HepG2 (cell line): Measurements from ENCODE around the gene AQP11. TPM values are rescaled to one million over a fixed set of nuclear protein-coding genes. Genes with fewer than 3 reads are reported as not detected.
A peak's percentile ranks its signal among the peaks of the same experiment; 100 is the strongest.

Source experiments
- ARID2 ChIP-seq: sonication (generic); formaldehyde crosslinking; IDR thresholded peaks from 2 replicates; pipeline ENCODE4 v1.8.1; 2022; ENCODE audit warnings: mild to moderate bottlenecking, missing genetic modification reagents, borderline replicate concordance
- ATF2 ChIP-seq: sonication (generic); formaldehyde crosslinking; IDR thresholded peaks from 2 replicates; pipeline ENCODE4 v1.4.0; 2020; ENCODE audit warnings: missing genetic modification reagents
- CTCF ChIP-seq: sonication (generic); formaldehyde crosslinking; IDR thresholded peaks from 2 replicates; pipeline ENCODE4 v1.5.0; 2020; ENCODE audit warnings: mild to moderate bottlenecking, missing genetic modification reagents, moderate library complexity
- GATAD1 ChIP-seq: IDR thresholded peaks from 2 replicates; pipeline ENCODE4 v1.6.1; 2016; ENCODE audit warnings: missing genetic modification reagents, missing compliant biosample characterization
- HHEX ChIP-seq: IDR thresholded peaks from 2 replicates; pipeline ENCODE4 v1.6.1; 2016; ENCODE audit warnings: control low read depth
- MBD4 ChIP-seq: IDR thresholded peaks from 2 replicates; pipeline ENCODE4 v1.6.1; 2012; ENCODE audit warnings: low read length, inconsistent platforms, borderline replicate concordance
- MEF2D ChIP-seq: sonication (generic); formaldehyde crosslinking; IDR thresholded peaks from 2 replicates; pipeline ENCODE4 v1.5.1; 2020; ENCODE audit warnings: mild to moderate bottlenecking, missing genetic modification reagents
- NRL ChIP-seq: sonication (generic); formaldehyde crosslinking; IDR thresholded peaks from 2 replicates; pipeline ENCODE4 v1.5.0; 2020; ENCODE audit warnings: missing genetic modification reagents, mild to moderate bottlenecking, moderate library complexity, borderline replicate concordance
- POLR2A ChIP-seq, 2 experiments: IDR thresholded peaks; 2 replicates each; pipeline ENCODE4 v1.6.1; 2011; ENCODE audit warnings: low read depth in 2 of 2, low read length in 2 of 2, mild to moderate bottlenecking in 1 of 2, moderate library complexity in 1 of 2; ENCODE audit not compliant: insufficient read depth in 1 of 2
- RFX1 ChIP-seq: fragments of 450-650 bp; IDR thresholded peaks from 2 replicates; pipeline ENCODE4 v1.6.1; 2017
- RFXAP ChIP-seq: sonication (generic); formaldehyde crosslinking; IDR thresholded peaks from 2 replicates; pipeline ENCODE4 v1.4.0; 2020; ENCODE audit warnings: missing genetic modification reagents, borderline replicate concordance
- SKI ChIP-seq: fragments of 450-650 bp; IDR thresholded peaks from one replicate; pipeline ENCODE4 v1.6.1; 2018; ENCODE audit warnings: mild to moderate bottlenecking; ENCODE audit not compliant: partially characterized antibody
- SMARCE1 ChIP-seq: fragments of 450-650 bp; IDR thresholded peaks from 2 replicates; pipeline ENCODE4 v1.6.1; 2017; ENCODE audit warnings: borderline replicate concordance
- SOX5 ChIP-seq: IDR thresholded peaks from 2 replicates; pipeline ENCODE4 v1.6.1; 2016; ENCODE audit warnings: borderline replicate concordance
- ZC3H4 ChIP-seq: sonication (generic); formaldehyde crosslinking; IDR thresholded peaks from 2 replicates; pipeline ENCODE4 v1.4.0; 2020; ENCODE audit warnings: missing genetic modification reagents, borderline replicate concordance
- ZFY ChIP-seq: sonication (generic); formaldehyde crosslinking; IDR thresholded peaks from 2 replicates; pipeline ENCODE4 v1.4.0; 2020; ENCODE audit warnings: missing genetic modification reagents
- ZHX2 ChIP-seq, 2 experiments: sonication (generic) in 1 of 2; formaldehyde crosslinking in 1 of 2; IDR thresholded peaks; 2 replicates each; pipeline versions ENCODE4 v1.6.1 to v1.9.0; 2014 to 2022; ENCODE audit warnings: antibody characterized with exemption in 1 of 2, borderline replicate concordance in 1 of 2, inconsistent platforms in 1 of 2, low read depth in 1 of 2, missing genetic modification reagents in 1 of 2
- ZNF12 ChIP-seq: sonication (generic); formaldehyde crosslinking; IDR thresholded peaks from 2 replicates; pipeline ENCODE4 v1.5.0; 2020; ENCODE audit warnings: missing genetic modification reagents
- ZNF230 ChIP-seq: sonication (generic); formaldehyde crosslinking; IDR thresholded peaks from 2 replicates; pipeline ENCODE4 v1.4.0; 2020; ENCODE audit warnings: mild to moderate bottlenecking, missing genetic modification reagents
- ZNF558 ChIP-seq: sonication (generic); formaldehyde crosslinking; IDR thresholded peaks from 2 replicates; pipeline ENCODE4 v1.9.0; 2022; ENCODE audit warnings: mild to moderate bottlenecking, missing genetic modification reagents, borderline replicate concordance
- ZNF615 ChIP-seq: sonication (generic); formaldehyde crosslinking; IDR thresholded peaks from 2 replicates; pipeline ENCODE4 v1.5.0; 2020; ENCODE audit warnings: mild to moderate bottlenecking, missing genetic modification reagents, borderline replicate concordance
- ZNF816 ChIP-seq: sonication (generic); formaldehyde crosslinking; IDR thresholded peaks from 2 replicates; pipeline ENCODE4 v1.8.0; 2022; ENCODE audit warnings: missing genetic modification reagents, mild to moderate bottlenecking, borderline replicate concordance
- polyA plus RNA-seq, 8 experiments: library from polyadenylated mRNA; depleted of rRNA in 3 of 8; stranded (reverse) in 7 of 8; unstranded in 1 of 8; fragments of >200 nt; fragmentation: Illumina TruSeq in 4 of 8; extraction: Trizol in 4 of 8; gene quantifications; 2 replicates each; pipeline versions ENCODE4 v1.2.1 to v1.2.3, GENCODE V29; 2011 to 2016; ENCODE audit warnings: low read depth in 4 of 8, missing spikeins in 1 of 8, mixed read lengths in 1 of 8; ENCODE audit not compliant: insufficient read depth in 1 of 8
- total RNA-seq, 5 experiments: library from RNA; depleted of rRNA; stranded (reverse); fragments of >200 nt; fragmentation: Illumina TruSeq; extraction: Trizol; gene quantifications; 2 replicates each; pipeline ENCODE4 v1.2.3, GENCODE V29; 2016; ENCODE audit warnings: low read depth in 1 of 5

The AQP11 gene
- total and polyA plus RNA-seq, 2 of the 13 experiments (the other 11 are each of a cell fraction or from before 2014, with no cell fraction given): 10.4 to 15.3 TPM

- TF ChIP-seq ZHX2 (IDR thresholded peaks at IDR 0.05; ENCODE audit: low read depth) (peak; percentile 81), ZHX2 (CRISPR knock-in tag; IDR thresholded peaks at IDR 0.05; ENCODE audit: borderline replicate concordance) (no peak), SKI (peak; percentile 11), GATAD1 (peak; percentile 97), ZNF230 (CRISPR knock-in tag) (peak; percentile 77), ZC3H4 (no peak), RFX1 (no peak), CTCF (CRISPR knock-in tag) (no peak), ZFY (CRISPR knock-in tag) (peak; percentile 97), HHEX (CRISPR knock-in tag) (no peak), ARID2 (CRISPR knock-in tag) (no peak), ZNF558 (no peak), ATF2 (CRISPR knock-in tag) (peak; percentile 81; the same call in 1 of the 2 replicates), SOX5 (CRISPR knock-in tag) (peak; percentile 75), ZNF615 (CRISPR knock-in tag) (peak; percentile 91; the same call in 1 of the 2 replicates), ZNF816 (peak; percentile 51; the same call in 1 of the 2 replicates), ZNF12 (CRISPR knock-in tag) (peak; percentile 70; the same call in 1 of the 2 replicates), RFXAP (CRISPR knock-in tag) (no peak), NRL (CRISPR knock-in tag) (peak; percentile 91), MBD4 (no peak), MEF2D (peak; percentile 46), POLR2A (IDR thresholded peaks at IDR 0.05; ENCODE audit: insufficient read depth in 1 of 2, low read depth in 2 of 2, low read length in 2 of 2) (peak; percentile 89 to 94), SMARCE1 (no peak)
Observed at GRCh38 chr11:77637345-77638165, 47.8 kb downstream of the AQP11 start, which contains the start of gene CLNS1A (continued).
